Cardiac fibroblast (primary cell): Measurements from ENCODE around the gene RHOBTB3.

Experiments used
- DNase-seq, 2 donors: peaks; one replicate each; pipeline versions ENCODE4 v3.0.0 to v3.0.0-alpha.2; 2010; ENCODE audit warnings: low read depth in 2 of 2
- H3K4me3 ChIP-seq, 2 donors: replicated peaks in 1 of 2; 1 replicate in 1 of 2; 2 replicates in 1 of 2; pipeline ENCODE4 v1.5.1; 2011; ENCODE audit warnings: low read depth in 2 of 2, low read length in 2 of 2, mild to moderate bottlenecking in 2 of 2, moderate library complexity in 1 of 2
- TF ChIP-seq, protein P1 (sequence below): IDR thresholded peaks from one replicate; pipeline ENCODE4 v1.5.1; 2011; ENCODE audit warnings: low read depth, mild to moderate bottlenecking, low read length, inconsistent platforms

Gene RHOBTB3

DNA sequence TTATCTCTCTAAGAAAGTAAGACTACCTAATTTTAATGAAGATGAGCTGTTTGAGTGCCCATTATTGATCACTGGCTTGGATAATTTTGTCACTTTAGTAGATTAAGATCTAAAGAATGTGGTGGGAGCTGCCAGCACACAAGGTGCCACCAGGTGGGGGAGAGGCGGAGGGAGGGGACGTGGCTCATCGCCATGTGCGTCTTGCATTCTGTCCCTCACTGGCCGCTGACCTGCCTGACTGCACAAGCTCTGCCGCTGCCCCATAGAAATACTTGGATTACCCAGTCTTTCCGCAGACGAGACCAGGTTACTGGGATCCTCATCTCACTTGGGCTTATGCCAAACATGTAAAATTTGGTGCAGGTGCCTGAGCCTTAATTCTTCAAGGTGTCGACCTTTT, 37.6 kb downstream of the RHOBTB3 start:
- no peak for DNase-seq
- TF ChIP-seq, protein P1, sequence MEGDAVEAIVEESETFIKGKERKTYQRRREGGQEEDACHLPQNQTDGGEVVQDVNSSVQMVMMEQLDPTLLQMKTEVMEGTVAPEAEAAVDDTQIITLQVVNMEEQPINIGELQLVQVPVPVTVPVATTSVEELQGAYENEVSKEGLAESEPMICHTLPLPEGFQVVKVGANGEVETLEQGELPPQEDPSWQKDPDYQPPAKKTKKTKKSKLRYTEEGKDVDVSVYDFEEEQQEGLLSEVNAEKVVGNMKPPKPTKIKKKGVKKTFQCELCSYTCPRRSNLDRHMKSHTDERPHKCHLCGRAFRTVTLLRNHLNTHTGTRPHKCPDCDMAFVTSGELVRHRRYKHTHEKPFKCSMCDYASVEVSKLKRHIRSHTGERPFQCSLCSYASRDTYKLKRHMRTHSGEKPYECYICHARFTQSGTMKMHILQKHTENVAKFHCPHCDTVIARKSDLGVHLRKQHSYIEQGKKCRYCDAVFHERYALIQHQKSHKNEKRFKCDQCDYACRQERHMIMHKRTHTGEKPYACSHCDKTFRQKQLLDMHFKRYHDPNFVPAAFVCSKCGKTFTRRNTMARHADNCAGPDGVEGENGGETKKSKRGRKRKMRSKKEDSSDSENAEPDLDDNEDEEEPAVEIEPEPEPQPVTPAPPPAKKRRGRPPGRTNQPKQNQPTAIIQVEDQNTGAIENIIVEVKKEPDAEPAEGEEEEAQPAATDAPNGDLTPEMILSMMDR = no peak

DNA sequence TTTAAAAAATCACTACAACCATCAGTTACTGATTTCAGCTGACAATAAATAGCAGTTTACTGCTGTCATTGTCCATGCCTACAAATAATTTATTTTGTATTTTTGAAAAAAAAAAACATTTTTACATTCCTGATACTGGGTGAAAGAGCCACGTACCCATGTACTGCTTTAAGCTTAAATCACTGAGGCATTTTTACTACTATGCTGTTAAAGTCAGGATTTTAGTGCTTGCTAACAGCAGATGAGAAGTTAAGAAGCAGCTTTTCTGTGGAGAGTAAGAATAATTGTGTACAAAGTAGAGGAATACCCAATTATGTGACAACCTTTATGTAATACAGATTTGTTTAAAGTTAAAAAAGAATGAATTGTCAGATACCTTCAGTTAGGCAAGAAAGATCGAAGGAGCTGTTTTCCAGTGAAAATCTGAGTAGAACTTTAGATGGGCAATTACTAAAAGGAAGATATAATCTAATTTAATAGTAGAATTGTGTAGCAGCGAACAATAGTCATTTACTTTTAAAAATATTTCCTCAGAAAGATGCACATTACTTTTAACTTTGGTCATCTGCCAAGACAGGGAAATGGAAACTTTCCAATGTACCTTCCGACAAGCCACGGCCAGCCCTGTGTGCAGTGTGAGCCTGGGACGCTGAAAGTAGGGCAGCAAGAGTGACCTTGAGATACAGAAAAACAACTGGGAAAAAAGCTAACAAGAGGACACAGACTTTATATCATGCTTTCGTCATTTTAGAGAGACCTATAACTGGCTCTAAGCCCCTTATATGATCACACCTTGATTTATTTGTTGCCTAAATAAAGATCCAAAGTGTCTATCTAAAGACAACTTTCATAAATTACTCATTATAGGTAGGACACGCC, 39.9 kb downstream of the RHOBTB3 start:
- peak; percentile 33 to 39 for DNase-seq
- TF ChIP-seq, protein P1 = no peak
- H3K4me3 ChIP-seq = no peak overlapping the region

More for the DNA sequence above, 37.6 kb downstream of the RHOBTB3 start:
- H3K4me3 ChIP-seq = no peak overlapping the region

DNA sequence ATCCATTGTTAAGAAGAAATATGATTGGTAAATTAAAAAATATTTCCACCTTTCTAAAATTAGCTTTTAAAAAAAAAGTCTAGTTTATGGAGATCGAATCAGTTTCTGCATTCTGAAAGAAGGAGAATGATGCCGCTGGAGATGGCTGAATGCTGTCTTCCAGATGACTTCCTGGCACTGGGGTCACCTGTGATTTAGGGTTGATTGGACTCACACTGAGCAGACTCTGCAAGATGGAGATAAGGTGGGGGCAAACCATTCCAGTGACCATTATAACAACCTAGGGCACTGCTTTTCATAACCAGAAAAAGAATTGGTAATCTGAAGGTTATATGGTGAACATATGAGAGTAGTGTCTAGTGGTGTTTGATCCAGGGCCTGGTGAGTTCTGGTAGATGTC, 40.8 kb downstream of the RHOBTB3 start:
- TF ChIP-seq, protein P1 = no peak
- H3K4me3 ChIP-seq = no peak overlapping the region
- no peak for DNase-seq

DNA sequence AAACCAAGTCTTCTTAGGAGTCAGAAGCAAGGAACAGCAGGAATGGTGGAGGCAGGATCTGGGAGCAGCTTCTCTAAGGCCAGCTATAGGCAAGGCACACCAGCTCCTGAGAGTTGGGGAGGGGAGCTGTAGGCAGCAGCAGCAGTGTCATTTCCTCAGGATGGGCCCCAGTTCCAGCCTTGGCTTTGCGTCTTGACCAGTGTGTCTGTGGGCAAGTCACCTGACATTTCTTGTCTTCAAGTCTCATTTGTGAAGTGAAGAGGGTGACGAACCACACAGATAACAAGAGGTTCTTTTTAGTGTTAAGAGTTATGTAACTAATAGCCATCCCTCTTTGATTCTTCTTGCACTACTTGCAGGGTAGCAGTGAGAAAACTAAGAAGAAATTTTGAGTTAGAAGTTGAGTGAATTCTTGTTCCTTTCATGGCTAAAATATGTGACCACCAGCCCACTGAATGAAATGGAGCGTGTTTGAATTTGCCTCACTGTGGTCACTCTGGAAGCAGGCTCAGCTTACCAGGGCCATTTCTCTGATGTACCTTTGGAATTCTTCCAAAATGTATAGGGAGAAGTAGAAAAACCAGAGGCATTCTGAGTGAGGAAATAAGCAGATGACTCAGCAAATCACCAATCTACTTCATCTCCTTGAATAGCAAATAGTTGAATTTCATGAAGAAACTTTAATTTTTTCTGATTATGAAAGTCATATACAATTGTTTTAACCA, 42.4 kb downstream of the RHOBTB3 start:
- no peak overlapping the region for H3K4me3 ChIP-seq
- peak; percentile 75 to 78 for DNase-seq
- TF ChIP-seq, protein P1 = no peak

DNA sequence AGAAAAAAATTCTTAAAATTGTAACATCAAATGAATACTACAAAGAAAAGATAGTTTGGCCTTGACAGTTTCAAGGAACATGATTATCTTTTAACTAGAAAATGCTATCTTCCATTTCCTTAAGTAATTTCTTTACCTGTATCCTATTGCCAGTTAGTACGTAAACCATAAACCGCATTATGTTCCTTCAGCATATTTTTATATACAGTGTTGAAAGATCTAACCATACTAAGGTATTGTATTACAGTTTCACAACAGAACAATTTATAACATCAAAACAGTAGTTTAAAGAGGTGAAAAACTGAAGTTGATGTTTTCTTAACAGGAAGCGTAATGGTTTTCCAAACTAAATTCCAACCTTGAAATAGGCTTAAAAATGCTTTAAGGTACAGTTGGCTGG, 46.3 kb downstream of the RHOBTB3 start:
- DNase-seq = no peak
- no peak overlapping the region for H3K4me3 ChIP-seq
- TF ChIP-seq, protein P1 = no peak

DNA sequence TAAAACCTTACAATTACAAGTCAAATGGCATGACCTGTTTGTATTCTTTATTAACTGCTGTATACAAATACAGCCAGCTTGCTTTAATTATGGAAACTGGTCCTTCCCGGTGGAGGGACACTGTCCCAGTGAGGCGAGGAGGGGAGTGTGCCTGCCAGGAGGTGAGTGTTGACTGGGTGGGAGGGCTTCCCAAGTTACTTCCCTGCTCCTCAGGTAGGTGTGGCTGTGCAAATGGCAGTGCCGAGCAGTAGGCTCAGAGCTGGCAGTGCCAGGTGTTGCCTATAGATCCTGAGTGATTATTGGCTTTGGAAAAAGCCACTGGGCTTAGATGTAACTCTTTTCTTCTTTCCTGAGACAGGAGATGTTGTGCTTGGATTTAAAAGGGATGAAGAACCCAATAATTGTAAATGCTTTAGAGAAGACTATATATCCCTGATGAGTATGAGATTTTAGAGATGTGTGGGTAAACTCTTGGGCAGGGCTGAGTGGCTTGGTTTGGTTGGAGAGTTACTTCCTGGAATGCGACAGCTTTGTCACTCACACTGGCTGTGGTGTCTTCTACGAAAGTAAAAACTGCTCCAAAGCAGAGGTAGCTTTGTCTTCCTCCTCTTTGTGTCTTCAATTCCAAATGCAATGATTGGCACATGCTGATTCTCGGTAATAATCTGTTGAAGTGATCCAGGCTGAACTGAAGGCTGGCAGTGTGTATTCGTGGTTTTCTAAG, 47.7 kb downstream of the RHOBTB3 start:
- DNase-seq = no peak
- H3K4me3 ChIP-seq = no peak overlapping the region
- TF ChIP-seq, protein P1 = no peak
